ENCODE data around the gene INPP5J. TPM values are rescaled to one million over a fixed set of nuclear protein-coding genes. Genes with fewer than 3 reads are reported as not detected.
A peak's percentile ranks its signal among the peaks of the same experiment; 100 is the strongest.
"Not testable (repeated sequence)": the region's sequence is repeated elsewhere in the genome, so short reads cannot be mapped to it uniquely, and the experiment has no call there.

The INPP5J gene
- 11.2 and 14.5 TPM in 2 replicates for total RNA-seq (2014; rRNA removed; shearing (Covaris generic))
- 4.8 and 5.3 TPM in 2 replicates for polyA plus RNA-seq (2016; fragmentation: Nextera tagmentation; extraction: Ambion mirVana)
- long read RNA-seq, partial matches to known transcripts = 2 of 2 reads
- long read RNA-seq, other reads (novel, unspliced or antisense) = 0 of 2 reads

- Mint-ChIP-seq H3K36me3 (ENCODE audit: low read depth) (no peaks in the 10 kb centered on the region), H3K4me1 (peaks cover 25% of the 10 kb centered on the region), H3K4me3 (peak within 1 kb of the TSS; percentile 74), H3K27ac (no peak within 1 kb of the TSS), H3K9me3 (no peaks in the 10 kb centered on the region), H3K27me3 (ENCODE audit: insufficient read depth, low read depth, poor library complexity) (peaks cover 15% of the 10 kb centered on the region)
- Histone ChIP-seq H3K27me3 (ENCODE audit: insufficient read depth) (no peaks in the 10 kb centered on the region), H3K4me3 (peak within 1 kb of the TSS; percentile 54), H4K20me1 (replicated peaks; ENCODE audit: insufficient read depth) (no peaks in the 10 kb centered on the region), H3K4me2 (peak within 1 kb of the TSS; percentile 73), H3K4me1 (ENCODE audit: insufficient read depth) (peaks cover 13% of the 10 kb centered on the region; the same call in 1 of the 2 replicates), H2AFZ (peak within 1 kb of the TSS; percentile 83; the same call in 1 of the 2 replicates), H3K79me2 (replicated peaks; ENCODE audit: insufficient read depth) (no peaks in the 10 kb centered on the region), H3K27ac (ENCODE audit: low read depth) (no peak within 1 kb of the TSS), H3F3A (replicated peaks; ENCODE audit: low read depth) (no peaks in the 10 kb centered on the region), H3K9me2 (ENCODE audit: insufficient read depth) (no peaks in the 10 kb centered on the region), H3K36me3 (ENCODE audit: insufficient read depth) (no peaks in the 10 kb centered on the region)
- DNase-seq (ENCODE audit: low spot score) (peak; percentile 80), ATAC-seq (peak; percentile 77)
- TF ChIP-seq CREB1 (CRISPR knock-in tag; IDR thresholded peaks at IDR 0.05; ENCODE audit: low read depth) = peak; percentile 70
- no peak for TF ChIP-seq ZNF331 (CRISPR knock-in tag; IDR thresholded peaks at IDR 0.05; ENCODE audit: low read depth)
- no peak for TF ChIP-seq ZNF462 (CRISPR knock-in tag; IDR thresholded peaks at IDR 0.05)
- TF ChIP-seq EZH2 (IDR thresholded peaks at IDR 0.05; ENCODE audit: low read depth, unreplicated experiment) = no peak
- TF ChIP-seq POLR2AphosphoS5 (IDR thresholded peaks at IDR 0.05; ENCODE audit: low read depth) = 0 out of 2 replicates have a peak, but pooled peaks have one; percentile 37
These were observed at the start of gene INPP5J for GRCh38 chr22:31122532-31123291. Gene INPP5J, plus strand, starts transcription at chr22:31122966. Its CDS starts 49 bp downstream, at chr22:31123015.

- not testable (repeated sequence) for H4K20me1 ChIP-seq (replicated peaks; ENCODE audit: insufficient read depth); H3K27me3 Mint-ChIP-seq (ENCODE audit: insufficient read depth, low read depth, poor library complexity); H3K79me2 ChIP-seq (replicated peaks; ENCODE audit: insufficient read depth); ATAC-seq; DNase-seq (ENCODE audit: low spot score); H2AFZ ChIP-seq; H3K4me1 ChIP-seq (ENCODE audit: insufficient read depth); H3K4me2 ChIP-seq; H3K9me2 ChIP-seq (ENCODE audit: insufficient read depth); H3F3A ChIP-seq (replicated peaks; ENCODE audit: low read depth); H3K9me3 Mint-ChIP-seq; H3K4me3 Mint-ChIP-seq; H3K4me1 Mint-ChIP-seq; H3K4me3 ChIP-seq; H3K27ac ChIP-seq (ENCODE audit: low read depth); H3K36me3 Mint-ChIP-seq (ENCODE audit: low read depth); H3K27ac Mint-ChIP-seq; H3K36me3 ChIP-seq (ENCODE audit: insufficient read depth); H3K27me3 ChIP-seq (ENCODE audit: insufficient read depth)
These were observed 49.6 kb upstream of the INPP5J start for GRCh38 chr22:31073125-31073524.

GRCh38 chr22:31073545-31074145 is 49.1 kb upstream of the INPP5J start:
- not testable (repeated sequence) for H3K4me1 Mint-ChIP-seq; H3K4me3 ChIP-seq; H3K79me2 ChIP-seq (replicated peaks; ENCODE audit: insufficient read depth); H3K27ac ChIP-seq (ENCODE audit: low read depth); H3K36me3 ChIP-seq (ENCODE audit: insufficient read depth); H3K27me3 ChIP-seq (ENCODE audit: insufficient read depth); H3F3A ChIP-seq (replicated peaks; ENCODE audit: low read depth); H4K20me1 ChIP-seq (replicated peaks; ENCODE audit: insufficient read depth); H3K27me3 Mint-ChIP-seq (ENCODE audit: insufficient read depth, low read depth, poor library complexity); H3K4me2 ChIP-seq; ATAC-seq; H3K4me3 Mint-ChIP-seq; DNase-seq (ENCODE audit: low spot score); H2AFZ ChIP-seq; H3K36me3 Mint-ChIP-seq (ENCODE audit: low read depth); H3K9me3 Mint-ChIP-seq; H3K27ac Mint-ChIP-seq; H3K4me1 ChIP-seq (ENCODE audit: insufficient read depth); H3K9me2 ChIP-seq (ENCODE audit: insufficient read depth)

All from GM23338 (cell line).